ENCODE results near the gene PLA2G3. TPM values are rescaled to one million over a fixed set of nuclear protein-coding genes. Genes with fewer than 3 reads are reported as not detected.

Gene PLA2G3
- total RNA-seq, 1 donor from 2014 or later = 6.1 TPM

DNA sequence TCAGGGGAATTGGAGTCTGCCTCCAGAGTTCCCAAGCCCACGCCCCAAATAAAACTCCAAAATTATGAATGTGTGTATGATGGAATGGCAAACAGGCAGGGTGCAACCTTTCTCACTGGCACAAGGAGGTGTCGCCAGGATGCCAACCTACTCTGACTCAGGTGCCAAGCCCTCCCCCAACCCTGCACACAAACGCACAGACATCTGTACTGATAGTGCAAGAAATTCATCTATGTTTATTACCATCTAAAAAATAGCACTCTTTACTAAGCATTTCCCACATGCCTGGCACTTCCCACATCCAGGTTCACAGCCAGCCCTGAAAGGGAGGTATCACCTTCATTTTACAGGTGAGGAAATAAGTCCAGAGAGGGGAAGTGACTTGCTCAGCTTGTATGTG lies 1.2 kb downstream of the PLA2G3 start:
- peaks cover 23% of the 10 kb centered on the region for H3K4me1 ChIP-seq
- no peaks in the 10 kb centered on the region for H3K36me3 ChIP-seq
- no peaks in the 10 kb centered on the region for H3K27me3 ChIP-seq
- H3K9me3 ChIP-seq = no peaks in the 10 kb centered on the region
- H3K27ac ChIP-seq = no peak overlapping the region
- intact Hi-C loops (cut with DNase I) = no loop called here
- DNase-seq (ENCODE audit: extremely low spot score in 2 of 2) = no peak
- no peak overlapping the region for H3K4me3 ChIP-seq
- TF ChIP-seq POLR2AphosphoS5 (IDR thresholded peaks at IDR 0.05; ENCODE audit: insufficient read depth in 1 of 2, low read depth in 1 of 2) (no peak), POLR2A (IDR thresholded peaks at IDR 0.05) (no peak)
- TF ChIP-seq, protein P1, sequence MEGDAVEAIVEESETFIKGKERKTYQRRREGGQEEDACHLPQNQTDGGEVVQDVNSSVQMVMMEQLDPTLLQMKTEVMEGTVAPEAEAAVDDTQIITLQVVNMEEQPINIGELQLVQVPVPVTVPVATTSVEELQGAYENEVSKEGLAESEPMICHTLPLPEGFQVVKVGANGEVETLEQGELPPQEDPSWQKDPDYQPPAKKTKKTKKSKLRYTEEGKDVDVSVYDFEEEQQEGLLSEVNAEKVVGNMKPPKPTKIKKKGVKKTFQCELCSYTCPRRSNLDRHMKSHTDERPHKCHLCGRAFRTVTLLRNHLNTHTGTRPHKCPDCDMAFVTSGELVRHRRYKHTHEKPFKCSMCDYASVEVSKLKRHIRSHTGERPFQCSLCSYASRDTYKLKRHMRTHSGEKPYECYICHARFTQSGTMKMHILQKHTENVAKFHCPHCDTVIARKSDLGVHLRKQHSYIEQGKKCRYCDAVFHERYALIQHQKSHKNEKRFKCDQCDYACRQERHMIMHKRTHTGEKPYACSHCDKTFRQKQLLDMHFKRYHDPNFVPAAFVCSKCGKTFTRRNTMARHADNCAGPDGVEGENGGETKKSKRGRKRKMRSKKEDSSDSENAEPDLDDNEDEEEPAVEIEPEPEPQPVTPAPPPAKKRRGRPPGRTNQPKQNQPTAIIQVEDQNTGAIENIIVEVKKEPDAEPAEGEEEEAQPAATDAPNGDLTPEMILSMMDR (IDR thresholded peaks at IDR 0.05) = no peak

DNA sequence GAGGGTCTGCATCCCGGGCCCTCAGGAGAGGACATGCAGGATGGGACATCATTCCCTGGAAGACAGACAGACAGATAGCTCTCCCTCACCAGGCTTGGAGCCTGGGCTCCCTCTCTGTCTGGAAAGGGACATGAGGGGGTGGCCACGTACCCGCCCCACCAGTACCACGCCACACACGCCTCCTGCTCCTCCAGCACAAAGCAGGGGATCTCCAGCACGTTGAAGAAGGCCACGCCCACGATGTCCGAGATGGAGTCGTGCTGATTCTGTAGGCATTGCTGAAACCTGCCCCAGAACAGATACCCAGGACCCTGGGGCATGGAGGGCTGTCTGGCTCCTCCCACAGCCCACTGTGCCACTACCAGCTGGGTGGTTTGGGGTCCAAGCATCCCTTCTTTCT lies 2.2 kb downstream of the PLA2G3 start:
- no peak overlapping the region for H3K27ac ChIP-seq
- intact Hi-C loops (cut with DNase I) = no loop called here
- no peaks in the 10 kb centered on the region for H3K36me3 ChIP-seq
- H3K4me1 ChIP-seq = peaks cover 19% of the 10 kb centered on the region
- no peak for DNase-seq (ENCODE audit: extremely low spot score in 2 of 2)
- no peak overlapping the region for H3K4me3 ChIP-seq
- no peaks in the 10 kb centered on the region for H3K9me3 ChIP-seq
- H3K27me3 ChIP-seq = no peaks in the 10 kb centered on the region
- TF ChIP-seq, protein P1 (IDR thresholded peaks at IDR 0.05) = no peak

DNA sequence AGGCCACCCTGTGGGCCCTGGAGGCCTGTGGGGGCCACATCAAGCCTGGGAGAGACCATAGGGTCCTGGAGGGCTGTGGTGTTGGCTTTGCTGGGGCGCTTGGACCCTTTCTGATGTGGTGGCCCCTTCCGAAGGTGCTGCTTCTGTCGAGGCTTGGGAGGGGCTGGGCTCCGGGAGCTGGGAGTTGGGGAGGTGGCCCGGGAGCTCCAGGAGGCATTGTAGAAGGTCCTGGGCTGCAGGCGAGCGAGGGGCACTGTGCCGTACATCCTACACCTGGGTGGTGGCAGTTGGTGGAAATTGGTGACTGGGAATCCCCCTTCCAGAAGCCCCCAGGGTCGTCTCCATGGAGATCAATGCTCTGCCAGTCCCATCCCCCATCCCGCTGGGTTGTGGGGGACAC lies 2.6 kb downstream of the PLA2G3 start:
- Histone ChIP-seq H3K27ac (no peak overlapping the region), H3K4me1 (peaks cover 15% of the 10 kb centered on the region), H3K27me3 (no peaks in the 10 kb centered on the region), H3K9me3 (no peaks in the 10 kb centered on the region), H3K4me3 (no peak overlapping the region), H3K36me3 (no peaks in the 10 kb centered on the region)
- no peak for DNase-seq (ENCODE audit: extremely low spot score in 2 of 2)
- intact Hi-C loops (cut with DNase I) = no loop called here
- TF ChIP-seq POLR2AphosphoS5 (IDR thresholded peaks at IDR 0.05; ENCODE audit: insufficient read depth in 1 of 2, low read depth in 1 of 2) (no peak), POLR2A (IDR thresholded peaks at IDR 0.05) (no peak)
- TF ChIP-seq, protein P1 (IDR thresholded peaks at IDR 0.05) = no peak

DNA sequence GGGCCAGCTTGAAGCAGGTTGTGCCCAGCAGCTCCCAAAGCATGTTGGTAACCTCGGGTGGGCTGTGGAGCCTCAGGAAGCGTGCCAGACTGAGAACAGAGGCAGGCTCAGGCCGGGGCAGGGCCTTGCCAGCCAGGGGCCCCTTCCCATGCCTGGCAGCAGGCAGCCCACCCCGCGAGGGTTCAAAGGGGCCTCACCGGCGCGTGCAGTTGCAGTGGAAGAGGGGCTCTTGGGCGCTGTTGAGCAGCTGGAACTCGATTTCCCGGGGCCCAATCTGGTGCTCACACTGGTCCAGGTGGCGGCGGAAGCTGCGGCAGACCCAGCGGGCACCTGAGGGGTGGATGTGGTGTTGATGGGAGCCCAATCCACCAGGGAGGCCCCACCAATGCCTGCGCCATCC lies 3.6 kb downstream of the PLA2G3 start:
- H3K36me3 ChIP-seq = no peaks in the 10 kb centered on the region
- intact Hi-C loops (cut with DNase I) = no loop called here
- no peak overlapping the region for H3K4me3 ChIP-seq
- no peaks in the 10 kb centered on the region for H3K9me3 ChIP-seq
- no peak for DNase-seq (ENCODE audit: extremely low spot score in 2 of 2)
- TF ChIP-seq POLR2AphosphoS5 (IDR thresholded peaks at IDR 0.05; ENCODE audit: insufficient read depth in 1 of 2, low read depth in 1 of 2) = no peak
- TF ChIP-seq, protein P1 (IDR thresholded peaks at IDR 0.05) = no peak
- no peak for TF ChIP-seq POLR2A (IDR thresholded peaks at IDR 0.05)
- H3K27ac ChIP-seq = no peak overlapping the region
- H3K27me3 ChIP-seq = no peaks in the 10 kb centered on the region
- peaks cover 8% of the 10 kb centered on the region for H3K4me1 ChIP-seq

DNA sequence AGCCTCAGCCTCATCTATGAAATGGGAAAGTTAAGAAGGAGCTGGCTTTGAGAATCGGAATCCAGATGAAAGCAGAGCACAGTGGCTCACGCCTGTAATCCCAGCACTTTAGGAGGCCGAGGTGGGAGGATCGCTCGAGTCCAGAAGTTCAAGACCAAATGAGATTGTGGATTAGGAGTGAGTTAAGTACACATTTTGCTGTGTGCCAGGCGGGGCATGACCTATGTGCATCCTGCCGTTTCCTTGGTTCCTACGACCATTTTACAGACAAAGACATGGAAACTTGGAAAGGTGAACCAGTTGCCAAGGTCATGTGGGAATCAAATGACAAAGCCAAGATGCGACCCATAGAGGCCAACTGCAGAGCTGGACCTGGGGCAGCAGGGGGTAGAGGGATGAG lies 4.2 kb downstream of the PLA2G3 start:
- no peaks in the 10 kb centered on the region for H3K9me3 ChIP-seq
- no peak overlapping the region for H3K27ac ChIP-seq
- intact Hi-C loops (cut with DNase I) = no loop called here
- peaks cover 2% of the 10 kb centered on the region for H3K4me1 ChIP-seq
- TF ChIP-seq, protein P1 (IDR thresholded peaks at IDR 0.05) = no peak
- no peak for TF ChIP-seq POLR2A (IDR thresholded peaks at IDR 0.05)
- no peak for TF ChIP-seq POLR2AphosphoS5 (IDR thresholded peaks at IDR 0.05; ENCODE audit: insufficient read depth in 1 of 2, low read depth in 1 of 2)
- no peaks in the 10 kb centered on the region for H3K36me3 ChIP-seq
- no peak for DNase-seq (ENCODE audit: extremely low spot score in 2 of 2)
- no peaks in the 10 kb centered on the region for H3K27me3 ChIP-seq
- H3K4me3 ChIP-seq = no peak overlapping the region

Data from vagina (tissue), 2 donors.